T follicular helper cell (primary cell): Measurements from ENCODE around the gene GPR176.

Experiments used
- DNase-seq: peaks from one replicate; pipeline ENCODE4 v3.0.0-alpha.2; 2020; ENCODE audit warnings: low read depth
- total RNA-seq, 2 experiments: gene quantifications; one replicate each; lab custom pipeline; 2026; lab: John Stamatoyannopoulos, UW

Gene GPR176, protein sequence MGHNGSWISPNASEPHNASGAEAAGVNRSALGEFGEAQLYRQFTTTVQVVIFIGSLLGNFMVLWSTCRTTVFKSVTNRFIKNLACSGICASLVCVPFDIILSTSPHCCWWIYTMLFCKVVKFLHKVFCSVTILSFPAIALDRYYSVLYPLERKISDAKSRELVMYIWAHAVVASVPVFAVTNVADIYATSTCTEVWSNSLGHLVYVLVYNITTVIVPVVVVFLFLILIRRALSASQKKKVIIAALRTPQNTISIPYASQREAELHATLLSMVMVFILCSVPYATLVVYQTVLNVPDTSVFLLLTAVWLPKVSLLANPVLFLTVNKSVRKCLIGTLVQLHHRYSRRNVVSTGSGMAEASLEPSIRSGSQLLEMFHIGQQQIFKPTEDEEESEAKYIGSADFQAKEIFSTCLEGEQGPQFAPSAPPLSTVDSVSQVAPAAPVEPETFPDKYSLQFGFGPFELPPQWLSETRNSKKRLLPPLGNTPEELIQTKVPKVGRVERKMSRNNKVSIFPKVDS
- total RNA-seq = 0 to 0.13 reads per million in 2 experiments

DNA sequence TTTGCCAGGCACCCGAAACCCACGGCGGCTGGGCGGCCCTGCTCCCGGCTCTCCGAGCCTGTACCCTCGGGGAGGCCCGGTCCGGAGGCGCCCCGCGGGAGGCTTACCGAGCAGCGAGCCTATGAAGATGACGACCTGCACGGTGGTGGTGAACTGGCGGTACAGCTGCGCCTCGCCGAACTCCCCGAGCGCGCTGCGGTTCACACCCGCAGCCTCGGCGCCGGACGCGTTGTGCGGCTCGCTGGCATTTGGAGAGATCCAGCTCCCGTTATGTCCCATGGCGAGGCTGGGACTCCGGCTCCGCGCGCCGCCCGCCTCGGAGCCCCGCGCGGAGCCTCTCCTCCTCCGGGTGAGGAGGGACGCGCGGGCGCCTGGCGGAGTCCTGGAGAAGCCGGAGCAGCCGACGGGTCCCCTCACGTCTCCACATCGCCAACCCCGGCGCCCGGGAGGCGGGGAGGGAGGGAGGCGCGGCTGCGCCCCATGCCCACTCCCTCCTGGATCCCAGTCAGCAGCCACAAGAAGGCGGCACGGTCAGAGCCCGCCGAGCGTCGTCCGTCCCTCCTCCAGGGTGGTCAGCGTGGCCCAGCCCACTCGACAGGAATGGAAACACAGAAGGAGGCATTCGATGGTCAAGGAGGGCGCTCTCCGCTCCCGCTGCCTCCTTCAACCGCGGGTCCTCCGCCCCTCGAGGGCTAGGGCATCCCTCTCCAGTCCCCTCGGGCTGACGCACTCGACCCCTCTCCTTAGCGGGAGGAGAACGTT lies at the start of gene GPR176:
Gene GPR176, minus strand, starts transcription at position 519 of the 762 bp plus-strand sequence. Its CDS starts 240 bp downstream, at position 279.
- DNase-seq = no peak

DNA sequence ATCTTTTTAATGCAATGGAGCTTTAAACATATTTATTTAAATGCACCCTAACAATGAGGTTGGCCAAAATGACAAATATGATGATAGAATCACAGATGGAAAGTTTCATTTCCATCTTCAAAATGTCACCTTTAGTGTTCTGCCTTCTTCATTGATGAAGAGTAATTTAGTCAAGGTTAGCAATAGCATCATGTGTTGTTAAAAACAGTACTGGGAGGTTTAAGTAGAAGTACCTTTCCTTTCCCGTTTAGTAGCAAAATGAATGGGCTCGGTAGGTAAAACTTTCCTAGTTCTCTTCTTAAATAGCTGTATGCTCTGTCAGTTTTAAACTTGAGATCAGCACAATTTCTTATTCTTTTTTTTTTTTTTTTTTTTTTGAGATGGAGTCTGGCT lies 48.9 kb upstream of the GPR176 start:
- DNase-seq = no peak

DNA sequence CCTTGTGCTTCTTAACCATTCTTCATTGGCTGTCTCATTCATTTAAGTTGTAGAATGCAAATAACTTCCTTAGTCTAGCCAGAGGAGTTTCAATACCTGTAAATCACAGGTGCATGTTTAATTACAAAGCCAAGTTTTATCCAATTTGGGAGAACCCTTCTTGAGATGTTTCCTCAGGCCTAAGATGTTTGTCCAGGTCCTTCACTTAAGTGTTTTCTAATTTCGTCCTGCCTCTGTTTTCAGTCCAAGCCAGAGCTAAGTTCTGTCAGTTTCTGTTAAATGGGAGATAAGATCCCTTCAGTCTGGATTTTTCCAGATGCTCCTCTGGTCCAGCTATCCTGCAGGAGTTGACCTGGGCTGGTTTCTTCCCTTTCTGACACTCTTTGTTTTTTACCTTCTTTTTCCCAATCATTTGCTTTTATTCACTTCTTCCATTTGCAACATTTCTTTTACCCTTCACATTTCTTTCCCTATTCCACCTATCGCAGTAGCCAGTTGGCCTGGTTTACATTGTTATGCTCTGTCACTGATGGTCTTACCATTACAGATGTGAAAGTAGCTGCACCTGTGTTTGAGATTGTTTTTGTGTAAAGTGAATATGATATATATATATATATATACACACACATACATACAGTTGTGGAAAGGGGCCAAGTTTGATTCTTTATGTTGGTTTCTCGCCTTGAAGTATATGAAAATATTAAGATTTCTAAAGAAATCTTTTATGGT lies 48.4 kb upstream of the GPR176 start:
- DNase-seq = no peak

DNA sequence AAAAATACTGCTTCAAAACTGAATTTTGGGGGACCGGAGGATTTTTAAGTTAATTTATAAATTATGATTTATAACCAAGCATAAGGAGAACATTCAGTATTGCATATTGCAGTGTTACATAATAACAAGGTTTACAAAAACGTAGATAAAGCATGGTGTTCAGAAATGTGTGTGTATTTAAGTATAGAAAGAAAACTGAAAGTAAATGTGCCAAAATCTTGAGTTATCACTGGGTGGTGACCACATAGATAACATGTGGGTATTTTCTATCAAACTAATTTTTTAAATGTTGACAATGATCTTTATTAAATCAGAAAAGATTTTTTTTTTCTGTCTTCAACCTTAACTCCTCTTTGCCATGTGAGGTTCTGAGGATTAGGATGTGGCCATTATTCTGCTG lies 46.5 kb upstream of the GPR176 start:
- DNase-seq = no peak

DNA sequence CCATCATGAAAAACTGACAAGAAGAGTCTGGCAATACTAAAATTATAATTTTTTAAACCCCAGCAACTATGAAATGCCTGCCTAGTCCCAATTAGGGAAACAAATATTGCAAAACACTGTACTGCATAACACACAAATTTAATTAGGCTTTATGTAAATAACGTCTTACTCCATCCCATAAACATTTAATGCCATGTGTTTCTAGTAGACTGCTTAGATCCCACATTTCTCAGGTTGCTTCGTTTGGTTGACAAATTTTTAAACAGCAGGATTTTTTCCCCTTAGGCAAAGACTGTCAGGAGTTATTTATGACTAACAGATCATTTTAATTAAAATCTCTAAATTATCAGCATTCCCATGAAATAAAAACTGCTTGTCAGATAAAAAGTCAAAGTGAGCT lies 43.7 kb upstream of the GPR176 start:
- no peak for DNase-seq

DNA sequence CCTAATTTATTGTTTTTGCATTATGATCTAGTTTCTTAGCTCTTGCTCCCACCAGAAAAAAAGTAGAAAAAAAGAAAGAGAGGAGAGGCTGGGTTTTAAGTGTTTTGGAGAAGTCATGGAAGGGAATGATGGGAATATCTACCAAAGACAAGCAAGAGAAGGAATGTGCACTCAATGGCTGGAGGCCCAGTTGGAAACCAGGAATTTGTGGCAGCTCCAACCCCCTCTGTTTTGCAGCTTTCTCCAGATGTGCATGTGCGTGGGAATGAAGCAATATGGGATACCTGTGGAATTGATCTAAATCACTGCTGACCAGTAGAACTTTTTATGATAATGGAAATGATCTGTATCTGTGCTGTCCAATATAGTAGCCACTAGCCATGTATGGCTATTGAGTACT lies 41.0 kb upstream of the GPR176 start:
- no peak for DNase-seq

DNA sequence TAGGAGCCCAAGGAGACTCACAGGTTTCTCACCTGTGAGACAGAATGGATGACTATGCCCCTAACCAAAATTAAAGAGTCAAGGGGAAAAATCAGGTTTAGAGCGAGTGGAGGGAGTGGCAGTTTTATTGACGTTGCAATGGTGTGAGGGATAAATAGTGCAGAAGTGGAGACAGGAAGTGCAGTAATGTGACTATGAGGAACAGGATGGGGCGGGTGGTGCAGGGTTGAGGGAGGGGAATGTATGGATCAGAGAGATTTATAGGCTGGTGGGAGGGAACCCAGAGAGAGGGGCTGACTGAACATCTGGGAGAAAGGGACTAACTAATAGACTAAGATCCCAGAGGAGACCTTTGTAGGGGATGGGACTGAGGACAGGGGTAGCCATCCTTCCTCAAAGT lies 40.3 kb upstream of the GPR176 start:
- no peak for DNase-seq

DNA sequence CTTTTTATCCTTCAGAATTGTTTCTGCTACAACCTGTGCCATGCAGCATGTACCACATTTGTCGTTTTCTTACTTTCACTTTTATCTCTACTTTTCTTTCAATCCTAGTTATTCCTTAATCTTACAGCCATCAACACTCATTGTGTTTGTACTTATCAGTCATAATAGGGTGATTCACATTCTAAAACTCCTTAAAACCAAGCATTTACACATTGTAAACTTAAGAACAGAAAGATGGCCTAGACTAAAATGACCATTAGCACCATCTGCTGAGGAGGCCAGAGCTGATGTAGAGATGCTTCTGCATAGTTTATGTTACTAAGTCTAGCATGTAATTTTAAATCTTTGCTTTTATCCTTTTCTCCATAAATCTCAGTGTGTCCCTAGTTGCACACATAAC lies 39.3 kb upstream of the GPR176 start:
- DNase-seq = no peak

DNA sequence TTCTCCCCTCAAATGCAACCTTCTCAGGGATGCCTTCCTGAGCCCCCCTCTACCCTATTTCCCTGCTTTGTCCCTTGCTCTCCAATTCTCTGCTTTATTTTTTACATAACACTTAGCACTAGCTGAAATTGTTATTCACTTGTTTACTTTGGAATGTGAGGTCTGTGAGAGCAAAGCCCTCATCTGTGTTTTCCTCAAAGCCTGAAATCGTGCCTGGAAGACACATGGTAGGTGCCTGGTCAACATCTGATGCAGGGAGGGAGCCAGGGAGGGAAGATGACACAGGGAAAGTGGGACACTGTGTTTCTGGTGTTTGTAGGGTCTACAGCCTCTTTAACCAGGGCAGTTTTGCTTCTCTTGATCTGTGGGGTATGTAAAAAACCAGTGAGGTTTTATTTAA lies 37.4 kb upstream of the GPR176 start:
- DNase-seq = no peak

DNA sequence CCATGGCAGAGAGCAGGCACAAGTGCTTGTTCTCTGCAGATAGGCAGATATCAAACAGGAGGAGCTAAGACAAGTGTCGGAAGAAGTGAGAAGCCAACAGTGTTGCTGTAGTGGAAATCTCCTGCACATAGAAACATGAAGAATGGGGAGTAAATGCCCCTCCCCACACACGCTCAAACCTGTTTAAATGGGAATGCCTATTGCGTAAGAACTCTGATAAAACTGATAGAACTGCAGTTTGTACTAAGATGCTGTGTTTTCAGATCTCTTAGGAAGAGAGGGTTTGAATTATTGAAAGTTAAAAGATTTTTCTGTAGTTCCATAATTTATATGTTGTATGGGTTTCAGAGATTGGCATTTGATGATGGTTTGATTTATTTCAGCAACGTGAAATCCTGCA lies 33.5 kb upstream of the GPR176 start:
- DNase-seq = no peak

DNA sequence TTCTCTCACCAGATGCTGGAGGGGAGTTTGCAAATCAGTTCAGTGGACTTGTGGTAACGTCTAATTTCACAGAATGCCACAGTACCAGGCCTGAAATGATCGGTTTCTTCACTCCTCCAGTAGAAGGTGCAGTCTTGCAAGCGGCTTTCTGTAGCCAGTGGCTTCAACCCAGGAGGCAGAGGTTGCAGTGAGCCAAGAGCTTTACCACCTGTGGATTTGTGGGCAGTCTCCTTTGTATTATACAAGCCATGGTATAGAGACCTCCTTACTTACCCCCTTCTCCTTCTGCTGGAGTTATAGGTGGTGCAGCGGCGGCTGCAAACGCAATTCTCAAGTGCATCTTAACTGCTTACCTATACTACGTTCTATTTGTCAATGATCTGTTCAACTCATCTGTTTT lies 31.5 kb upstream of the GPR176 start:
- DNase-seq = no peak

DNA sequence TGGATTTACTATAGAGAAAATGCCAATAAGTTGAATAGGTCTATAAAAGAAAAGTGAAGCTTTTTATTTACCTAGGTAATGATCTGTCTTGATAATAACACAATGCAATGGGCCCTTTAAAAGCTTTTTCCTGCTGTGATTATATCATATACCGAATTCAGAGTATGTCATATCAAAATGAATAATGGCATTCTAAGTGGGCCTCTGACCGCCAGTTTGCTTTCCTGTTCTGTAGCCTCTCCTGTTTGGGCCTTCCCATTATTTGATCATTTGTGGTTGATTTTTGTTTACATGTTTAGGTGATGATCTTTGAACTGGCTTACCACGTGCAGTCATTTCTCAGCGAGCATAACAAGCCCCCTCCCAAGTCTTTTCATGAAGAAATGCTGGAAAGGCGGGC lies 28.8 kb upstream of the GPR176 start:
- no peak for DNase-seq

DNA sequence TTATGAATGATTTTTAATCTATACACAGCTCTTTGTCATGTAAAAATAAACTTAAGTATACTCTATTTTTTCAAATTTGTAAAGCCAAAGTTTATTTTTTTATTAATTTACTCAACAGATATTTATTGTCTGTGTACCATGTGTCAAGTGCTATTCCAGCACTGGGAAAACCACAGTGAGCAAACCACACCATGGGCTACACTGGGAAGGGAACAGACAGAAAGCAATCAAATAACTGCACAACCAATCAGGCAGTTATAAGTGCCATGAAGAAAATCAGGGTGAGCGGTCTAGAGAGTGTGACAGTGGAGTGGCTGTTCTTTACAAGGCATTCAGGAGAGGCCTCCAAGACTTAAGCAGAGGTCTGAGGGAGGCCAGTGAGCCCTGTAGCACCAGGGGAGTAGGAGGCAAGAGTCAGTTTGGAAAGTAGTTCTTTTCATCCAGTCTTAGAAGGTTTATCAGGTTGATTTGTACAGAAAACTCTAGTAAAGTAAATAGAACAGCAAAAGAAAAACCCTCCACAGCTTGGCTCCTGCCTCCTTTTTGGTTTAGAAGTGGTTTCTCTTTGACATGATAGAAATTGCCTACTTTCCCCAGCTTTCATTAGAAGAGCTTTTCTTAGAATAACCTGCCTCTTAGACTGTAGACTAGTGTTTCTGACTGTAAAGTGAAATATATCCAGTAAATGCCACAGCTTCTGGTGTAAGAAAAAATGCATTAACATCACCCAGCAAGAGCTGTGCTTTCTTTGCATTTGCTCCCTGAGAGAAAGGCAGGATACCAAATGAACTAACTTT lies 27.5 kb upstream of the GPR176 start:
- no peak for DNase-seq

DNA sequence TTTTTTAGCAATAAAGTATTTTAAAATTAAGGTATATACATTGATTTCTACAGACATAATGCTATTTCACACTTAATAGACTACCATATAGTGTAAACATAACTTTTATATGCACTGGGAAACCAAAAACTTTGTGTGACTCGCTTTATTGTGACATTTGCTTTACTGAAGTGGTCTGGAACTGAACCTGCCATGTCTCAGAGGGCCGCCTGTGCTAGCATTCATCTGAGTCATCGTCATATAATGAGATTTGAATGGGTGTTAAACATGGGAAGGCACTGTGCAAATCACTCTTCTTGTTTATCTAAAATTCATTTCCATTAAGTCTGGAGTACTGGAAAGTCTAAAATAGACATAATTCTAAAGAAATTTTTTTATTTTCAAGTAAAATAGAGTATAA lies 26.8 kb upstream of the GPR176 start:
- no peak for DNase-seq

DNA sequence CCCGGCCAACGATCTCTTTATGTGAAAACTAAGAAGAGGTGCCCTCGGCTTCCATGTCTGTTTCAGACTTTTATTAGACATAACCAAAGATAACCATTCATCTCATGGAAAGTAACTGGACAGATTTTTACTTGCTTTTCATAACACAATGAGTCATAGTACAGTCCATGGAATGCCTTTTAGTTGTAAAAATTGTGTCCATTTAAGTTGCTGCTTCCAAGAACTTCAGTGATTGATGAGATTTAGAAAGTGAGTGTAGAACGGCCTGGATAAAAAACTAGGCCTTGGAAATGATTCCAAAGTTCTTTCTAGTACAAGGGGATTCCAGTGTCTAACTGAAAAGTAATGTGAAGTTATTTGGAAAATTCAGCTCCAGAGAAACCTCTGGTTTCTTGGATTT lies 24.7 kb upstream of the GPR176 start:
- no peak for DNase-seq

DNA sequence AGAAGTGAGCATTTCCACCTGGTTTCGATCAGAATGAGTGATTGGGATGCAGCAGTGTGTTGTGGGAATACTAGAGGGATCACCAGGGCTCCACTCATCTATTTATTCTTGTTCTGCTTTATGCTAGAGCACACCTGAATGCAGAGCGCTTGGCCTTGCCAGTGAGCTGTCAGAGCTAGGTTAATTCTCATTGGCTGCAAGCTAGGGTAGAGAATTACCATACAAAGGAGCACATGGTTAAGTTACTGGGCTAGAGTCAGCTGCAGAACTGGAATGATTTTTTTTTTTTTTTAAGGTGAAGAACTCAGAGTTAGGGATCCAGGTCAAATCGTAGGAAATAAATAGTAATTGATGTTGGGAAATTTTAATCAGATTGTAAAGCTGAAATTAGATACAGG lies 22.7 kb upstream of the GPR176 start:
- DNase-seq = no peak

DNA sequence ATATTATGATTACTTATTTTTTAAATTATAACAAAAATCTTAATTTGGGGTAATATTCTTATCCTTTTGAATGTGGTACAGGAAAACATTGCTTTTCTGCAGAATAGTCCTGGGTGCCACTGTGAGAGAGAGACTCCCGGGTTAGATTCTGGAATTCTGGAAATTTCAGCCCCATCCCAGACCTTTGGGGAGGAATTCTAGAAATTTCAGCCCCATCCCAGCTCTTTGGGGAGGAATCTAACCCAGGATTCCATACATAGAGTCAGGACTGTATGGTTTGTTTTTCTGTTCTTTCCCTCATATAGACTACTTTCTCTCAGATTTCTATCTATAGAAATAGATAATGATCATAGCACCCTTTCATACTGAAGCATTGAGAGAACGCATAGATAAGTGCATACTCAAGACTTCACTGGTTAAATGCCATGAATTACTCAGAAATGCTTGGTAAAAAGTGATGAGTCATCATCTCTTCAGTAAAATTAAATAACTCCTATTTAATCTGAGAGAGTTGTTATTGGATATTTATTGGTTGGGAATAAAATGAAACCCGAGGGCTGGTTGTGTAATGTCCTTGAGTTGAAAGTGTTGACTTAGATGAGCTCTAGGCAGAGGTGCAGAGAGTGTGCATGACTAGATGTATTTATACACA lies 22.2 kb upstream of the GPR176 start:
- no peak for DNase-seq

DNA sequence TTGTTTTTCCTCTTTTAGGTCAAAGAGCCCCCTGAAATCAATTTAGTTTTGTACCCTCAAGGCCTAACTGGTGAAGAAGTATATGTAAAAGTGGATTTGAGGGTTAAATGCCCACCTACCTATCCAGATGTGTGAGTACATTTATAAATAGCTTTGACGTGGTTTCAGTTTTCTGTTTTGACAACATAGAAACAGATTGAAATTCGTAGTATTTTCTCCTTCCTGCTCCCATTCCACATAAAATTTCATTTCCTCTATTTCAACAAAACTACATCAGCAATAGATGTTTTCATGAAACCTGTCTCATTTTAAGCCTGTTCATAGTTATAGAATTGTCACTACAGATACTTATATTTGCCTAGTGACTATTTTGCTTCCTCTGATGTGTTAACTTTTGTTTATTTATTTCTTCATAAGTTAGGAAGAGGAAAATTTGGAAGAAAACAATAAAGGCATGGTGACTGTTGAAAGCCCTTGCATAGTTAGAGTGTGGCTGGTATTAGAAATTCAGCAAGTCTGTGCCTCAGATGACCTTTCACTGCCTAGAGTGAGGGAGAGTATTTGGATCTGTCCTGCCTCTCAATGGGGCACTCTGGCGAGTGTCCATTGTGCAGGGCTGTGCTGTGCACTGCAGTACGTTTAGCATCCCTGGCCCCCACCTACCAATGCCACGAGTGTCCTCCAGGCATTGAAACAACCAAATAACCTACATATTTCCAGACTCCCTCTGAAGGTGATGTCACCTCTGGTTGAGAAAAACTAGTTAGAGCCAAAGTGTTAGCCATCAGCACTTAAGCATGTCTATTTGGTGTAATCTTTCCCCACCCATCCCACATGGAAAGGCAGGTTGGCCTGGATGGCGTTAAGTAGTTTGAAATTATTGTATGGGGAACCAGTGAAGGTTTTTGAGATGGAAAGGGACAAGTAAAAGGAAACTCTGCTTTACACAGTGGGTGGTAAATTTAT lies 19.7 kb upstream of the GPR176 start:
- no peak for DNase-seq

DNA sequence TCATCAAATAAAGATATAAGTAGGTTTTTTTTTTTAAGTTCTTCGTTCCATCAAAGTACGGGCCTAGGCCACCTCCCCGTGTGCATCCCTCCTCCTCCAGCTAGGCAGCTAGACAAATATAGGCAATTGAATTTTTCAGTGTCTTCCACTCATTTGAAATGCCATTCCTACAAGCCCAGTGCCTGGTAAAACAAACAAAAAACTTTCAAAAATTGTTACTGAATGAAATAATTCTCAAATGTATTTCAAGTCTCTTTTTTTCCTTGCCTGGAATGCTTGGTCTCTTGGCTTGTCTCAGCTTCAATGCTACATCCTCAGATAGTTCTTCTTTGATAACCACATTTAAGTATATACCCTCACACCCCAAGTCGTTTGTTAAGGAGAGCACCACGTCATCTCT lies 17.6 kb upstream of the GPR176 start:
- DNase-seq = no peak

DNA sequence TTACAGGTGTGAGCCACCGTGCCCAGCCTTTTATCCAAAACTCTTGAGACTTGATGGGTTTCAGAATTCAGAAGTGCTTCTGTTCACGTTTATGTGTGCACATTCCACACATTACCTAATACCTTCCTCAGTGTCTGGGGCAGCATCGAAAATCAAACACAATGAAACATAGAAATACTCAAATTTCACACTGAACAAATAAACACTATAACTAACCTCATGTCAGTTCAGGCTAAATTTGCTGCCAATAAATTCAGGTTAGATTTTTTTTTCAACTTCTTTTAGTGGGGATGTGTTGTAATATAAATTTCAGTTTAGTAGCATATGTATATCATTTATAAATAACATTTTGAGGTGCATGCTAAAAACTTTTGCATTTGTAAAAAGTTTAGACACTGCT lies 16.6 kb upstream of the GPR176 start:
- DNase-seq = no peak
